GM23338 (cell line): ENCODE results near the gene TCP11.

Experiments used
- CTCF ChIP-seq, 2 experiments: fragments of 200-600 bp in 1 of 2; sonication (generic) in 1 of 2; conservative IDR thresholded peaks; 2 replicates each; pipeline versions ENCODE4 v1.5.1 to v1.6.1; 2016 to 2017; ENCODE audit warnings: antibody characterized with exemption in 2 of 2, low read depth in 2 of 2, mild to moderate bottlenecking in 2 of 2, moderate library complexity in 1 of 2
- EZH2 ChIP-seq: fragments of 200-600 bp; sonication (generic); IDR thresholded peaks from one replicate; pipeline ENCODE4 v1.8.0; 2017; ENCODE audit warnings: antibody characterized with exemption, mild to moderate bottlenecking, low read depth; ENCODE audit not compliant: unreplicated experiment
- EZH2phosphoT487 ChIP-seq: fragments of 200-600 bp; sonication (generic); IDR thresholded peaks from one replicate; pipeline ENCODE4 v1.8.1; 2018; ENCODE audit warnings: antibody characterized with exemption; ENCODE audit not compliant: unreplicated experiment
- JUNB ChIP-seq: IDR thresholded peaks from one replicate; pipeline ENCODE4 v1.6.1; 2016; ENCODE audit warnings: antibody characterized with exemption; ENCODE audit not compliant: unreplicated experiment
- POLR2AphosphoS5 ChIP-seq: IDR thresholded peaks from 2 replicates; pipeline ENCODE4 v1.6.1; 2016; ENCODE audit warnings: antibody characterized with exemption, low read depth
- STAT1 ChIP-seq: IDR thresholded peaks from one replicate; pipeline ENCODE4 v1.6.1; 2016; ENCODE audit warnings: antibody characterized with exemption; ENCODE audit not compliant: unreplicated experiment

- no peak for TF ChIP-seq CTCF (conservative IDR thresholded peaks at IDR 0.05; ENCODE audit: low read depth in 2 of 2)
- TF ChIP-seq EZH2phosphoT487, result no peak
- no peak for TF ChIP-seq STAT1
- no peak for TF ChIP-seq JUNB
- TF ChIP-seq POLR2AphosphoS5, result no peak
- no peak for TF ChIP-seq EZH2
Measured at GRCh38 chr6:35089935-35090505, 51.1 kb downstream of the TCP11 start.
